GM21723 (cell line): ENCODE data around the gene CNOT6L.
A peak's percentile ranks its signal among the peaks of the same experiment; 100 is the strongest.
"Not testable (repeated sequence)": the region's sequence is repeated elsewhere in the genome, so short reads cannot be mapped to it uniquely, and the experiment has no call there.

ENCODE experiments used
- ATAC-seq: cut with Tn5 transposase; IDR thresholded peaks from one replicate; pipeline ENCODE4 v1.9.1; 2021; ENCODE audit warnings: mild to moderate bottlenecking, moderate library complexity; ENCODE audit not compliant: unreplicated experiment

Gene CNOT6L

DNA sequence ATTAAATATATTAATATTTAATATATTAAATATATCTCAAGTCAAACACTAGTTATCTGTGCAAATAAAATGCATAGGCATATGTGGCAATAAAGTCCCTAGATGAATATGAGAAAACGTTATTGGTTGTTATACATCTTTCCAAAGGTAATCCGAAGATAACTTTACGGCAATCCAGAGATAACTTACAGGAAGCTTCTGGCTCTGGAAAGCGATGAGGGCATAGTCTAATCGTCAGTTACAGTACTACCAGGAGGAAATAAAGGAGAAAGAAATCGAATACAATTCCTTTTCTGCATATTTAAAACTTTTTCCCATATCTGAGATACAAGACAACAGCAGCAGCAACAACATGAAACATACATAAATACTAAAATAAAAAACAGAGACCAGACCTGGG is 35.3 kb downstream of the CNOT6L start:
- no peak for ATAC-seq

DNA sequence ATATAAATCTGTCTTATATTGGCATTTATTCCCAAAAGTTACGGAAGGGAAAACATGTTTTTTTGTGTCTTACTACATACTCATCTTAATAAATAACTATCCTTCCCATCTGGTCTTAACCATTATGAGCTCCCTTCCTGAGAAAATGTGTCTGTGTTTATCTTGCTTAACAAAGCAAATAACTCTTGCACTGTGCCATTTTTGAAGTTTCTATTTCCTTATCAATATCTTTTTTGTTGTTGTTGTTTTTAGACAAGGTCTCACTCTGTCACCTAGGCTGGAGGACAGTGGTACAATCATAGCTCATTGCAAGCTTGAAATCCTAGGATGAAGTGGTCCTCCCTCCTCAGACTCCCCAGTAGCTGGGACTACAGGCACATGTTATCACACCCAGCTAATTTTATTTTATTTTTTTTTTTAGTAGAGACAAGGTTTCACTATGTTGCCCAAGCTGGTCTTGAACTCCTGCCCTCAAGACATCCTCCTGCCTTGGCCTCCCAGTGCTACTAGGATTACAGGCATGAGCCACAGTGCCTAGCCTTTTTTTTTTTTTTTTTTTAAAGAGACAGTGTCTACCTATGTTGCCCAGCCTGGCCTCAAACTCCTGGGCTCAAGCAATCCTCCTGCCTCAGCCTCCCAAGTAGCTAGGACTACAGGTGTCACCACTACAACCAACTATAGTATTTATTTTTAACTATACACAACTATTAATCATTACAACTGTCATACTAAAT is 36.9 kb downstream of the CNOT6L start:
- ATAC-seq = no peak

DNA sequence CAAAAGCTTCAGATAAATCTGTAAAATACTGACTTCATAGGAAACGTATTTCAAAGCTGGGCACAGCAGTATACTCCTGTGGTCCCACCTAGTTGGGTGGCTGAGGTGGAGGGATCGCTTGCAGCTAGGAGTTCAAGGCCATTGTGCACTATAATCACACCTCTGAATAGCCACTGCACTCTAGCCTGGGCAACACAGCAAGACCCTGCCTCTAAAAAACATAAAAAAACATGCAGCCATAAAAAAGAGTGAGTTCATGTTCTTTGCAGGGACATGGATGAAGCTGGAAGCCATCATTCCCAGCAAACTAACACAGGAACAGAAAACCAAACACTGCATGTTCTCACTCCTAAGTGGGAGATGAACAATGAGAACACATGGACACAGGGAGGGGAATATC is 38.4 kb downstream of the CNOT6L start:
- ATAC-seq = not testable (repeated sequence)

DNA sequence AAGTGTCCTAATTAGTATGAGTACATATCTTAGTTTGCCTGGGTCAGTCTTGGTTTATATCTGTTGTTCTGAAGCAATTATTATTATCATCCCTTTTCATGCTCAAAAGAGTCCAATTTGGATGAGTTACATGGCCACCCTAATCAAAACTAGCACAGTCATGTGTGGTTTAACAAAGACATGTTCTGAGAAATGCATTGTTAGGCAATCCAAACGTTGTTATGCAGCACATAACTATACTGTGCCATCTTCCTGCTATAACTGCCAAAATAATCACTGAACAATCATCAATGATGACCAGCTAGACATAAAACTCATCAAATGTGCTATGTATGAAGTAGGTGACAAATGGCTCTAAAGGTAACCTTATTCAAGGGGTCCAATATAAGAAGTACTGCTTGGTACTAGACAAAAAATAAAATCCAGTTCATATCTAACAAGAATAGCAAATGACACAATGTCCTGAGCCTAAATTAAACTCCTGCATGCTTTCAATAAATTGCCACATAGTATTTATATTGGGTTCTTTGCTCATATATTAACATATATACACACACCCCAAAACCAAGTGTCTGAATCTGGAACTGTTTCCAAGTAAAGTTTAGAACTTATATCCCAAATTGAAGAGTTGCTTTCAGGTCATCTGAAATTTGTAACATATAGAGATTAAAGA is 41.9 kb downstream of the CNOT6L start:
- ATAC-seq = no peak

DNA sequence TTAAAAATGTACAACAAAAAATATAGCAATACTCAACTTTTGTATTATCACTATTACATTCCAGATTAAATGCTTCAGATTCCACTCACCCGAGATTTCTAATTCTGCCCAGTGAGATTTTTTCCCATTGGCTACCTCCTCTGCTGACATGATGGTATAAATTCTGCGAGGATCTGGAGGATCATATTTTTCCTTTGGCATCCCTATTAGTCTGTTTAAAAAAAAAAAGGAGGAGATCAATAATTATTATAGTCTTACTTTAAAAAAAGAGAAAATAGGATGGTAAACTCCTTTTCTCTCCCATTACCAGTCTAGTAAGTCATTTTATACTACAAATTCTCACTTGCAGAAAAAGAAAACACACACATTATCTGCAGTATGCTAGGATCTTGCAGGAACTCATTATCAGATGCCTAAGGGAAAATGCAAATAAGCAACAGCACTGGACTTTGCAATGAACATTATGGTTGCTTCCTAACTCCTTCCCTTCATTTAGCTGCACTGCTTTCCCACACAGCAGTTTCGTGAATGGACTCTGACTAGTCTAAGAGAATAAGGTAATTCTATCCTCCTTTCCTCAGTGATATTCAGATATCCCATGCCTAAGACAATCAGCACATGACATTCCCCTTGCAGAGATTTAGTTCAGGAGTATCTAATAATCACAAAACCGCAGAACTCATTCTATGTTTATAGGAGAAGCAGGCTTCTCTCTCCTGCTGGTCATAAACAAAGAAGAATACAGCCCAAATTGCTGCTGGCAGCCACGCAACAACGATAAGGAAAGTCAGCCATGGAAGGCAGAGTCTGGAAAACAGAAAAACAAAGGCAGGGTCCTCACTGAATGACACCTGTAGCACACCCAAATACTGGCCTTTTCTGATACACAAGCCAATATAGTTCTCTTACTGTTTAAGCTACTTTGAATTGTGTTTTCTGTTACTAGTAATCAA is 42.7 kb downstream of the CNOT6L start:
- no peak for ATAC-seq

DNA sequence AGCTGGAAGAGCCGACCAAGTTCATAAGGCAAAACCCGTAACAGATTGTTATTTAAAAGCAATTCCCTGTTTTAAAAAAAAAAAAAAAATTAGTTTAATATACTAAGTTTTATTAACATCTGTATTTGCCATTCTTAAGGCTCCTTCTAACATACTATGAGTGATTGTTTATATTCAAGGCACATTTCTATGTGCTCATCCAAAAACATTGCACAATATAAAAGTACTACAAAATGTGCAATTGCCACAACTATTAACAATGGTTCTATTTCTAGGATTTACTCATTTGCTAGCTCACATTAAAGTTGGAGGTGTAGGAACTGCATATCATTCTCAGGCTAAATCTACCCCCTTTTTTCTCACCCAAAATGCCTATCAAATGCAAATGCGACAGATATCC is 46.1 kb downstream of the CNOT6L start:
- no peak for ATAC-seq

DNA sequence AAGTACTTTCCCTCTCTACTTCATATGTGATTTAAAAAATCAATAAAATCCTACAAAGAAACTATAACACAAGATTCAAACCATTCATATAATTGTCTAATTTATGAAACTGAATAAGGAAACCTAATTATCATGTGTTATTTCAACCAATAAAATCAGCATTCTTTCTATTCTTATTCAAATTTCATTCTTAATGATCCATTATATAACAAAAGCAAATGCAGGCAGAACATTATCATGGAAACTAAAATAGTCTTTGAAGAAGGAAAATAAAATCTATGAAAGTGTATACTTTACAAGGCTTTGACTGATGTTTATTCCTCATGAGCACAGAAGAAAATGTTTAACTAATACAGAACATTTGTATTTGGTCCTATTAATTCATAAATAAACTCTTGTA is 47.6 kb downstream of the CNOT6L start:
- no peak for ATAC-seq

DNA sequence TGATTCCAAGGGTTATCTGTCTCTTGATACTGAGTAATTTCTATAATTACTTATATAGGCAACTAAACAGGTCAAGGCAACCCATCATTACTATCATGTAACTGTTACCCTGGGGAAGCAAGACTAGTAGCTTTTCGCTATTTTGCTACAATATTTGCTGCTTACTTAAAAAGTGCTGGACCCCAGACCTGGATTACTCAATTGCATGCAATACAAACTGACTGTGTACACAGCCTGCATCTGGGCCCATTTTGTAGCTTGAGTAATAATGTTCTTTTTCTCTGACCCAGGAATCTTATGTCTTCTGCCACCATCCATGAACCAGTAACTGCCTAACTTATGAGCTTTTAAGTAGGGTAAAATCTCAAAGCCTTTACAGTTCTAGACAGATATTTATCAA is 53.4 kb downstream of the CNOT6L start:
- ATAC-seq = no peak

DNA sequence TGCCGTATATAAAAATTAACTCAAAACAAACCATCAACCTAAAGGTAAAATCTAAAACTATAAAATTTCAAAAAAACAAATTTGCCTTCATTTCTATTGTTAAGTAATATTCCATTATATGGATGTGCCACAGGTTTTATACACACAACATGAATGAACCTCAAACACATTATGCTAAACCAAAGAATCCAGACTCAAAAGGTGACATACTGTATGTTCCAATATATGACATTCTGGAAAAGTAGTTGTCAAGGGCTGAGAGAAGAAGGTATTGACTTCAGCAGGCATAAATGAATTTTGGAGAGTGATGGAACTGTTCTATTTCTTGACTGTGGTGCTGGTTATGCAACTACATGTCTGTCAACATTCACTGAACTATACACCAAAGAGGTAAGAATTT is 56.6 kb downstream of the CNOT6L start:
- ATAC-seq = no peak

DNA sequence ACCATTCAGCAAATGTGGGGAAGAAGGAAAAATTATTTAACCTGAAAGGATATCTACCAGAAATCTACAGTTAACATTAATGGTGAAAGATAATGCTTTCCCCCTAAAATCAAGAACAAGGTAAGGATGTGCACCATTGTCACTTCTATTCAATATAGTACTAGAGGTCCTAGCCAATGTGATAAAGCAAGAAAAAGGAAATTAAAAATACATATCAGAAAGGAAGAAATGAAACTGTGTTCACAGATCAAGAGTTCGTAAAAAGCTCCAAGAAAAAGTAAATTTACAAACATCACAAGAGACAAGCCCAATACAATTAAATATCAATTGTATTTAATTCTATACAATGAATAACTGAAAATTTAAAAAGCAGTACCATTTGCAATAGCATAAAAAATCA is 57.6 kb downstream of the CNOT6L start:
- ATAC-seq = no peak

DNA sequence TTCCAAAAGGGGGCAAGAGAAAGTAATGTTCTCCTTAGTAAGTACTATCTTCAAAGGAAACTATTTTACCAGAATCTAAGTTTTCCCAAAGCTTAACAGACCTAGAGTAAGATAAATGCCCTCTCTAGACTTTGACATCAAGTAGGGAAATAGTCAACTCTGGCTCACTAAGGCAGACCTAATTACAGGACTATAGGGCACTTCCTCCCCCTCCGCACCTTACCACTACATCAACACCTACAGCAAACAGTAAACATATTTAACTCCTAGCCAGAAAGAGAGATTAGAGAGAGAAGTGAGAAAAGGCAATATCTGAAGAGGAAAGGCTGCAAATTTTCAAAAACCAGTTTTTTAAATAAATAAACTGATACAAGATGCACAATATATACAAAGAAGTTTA is 60.4 kb downstream of the CNOT6L start:
- no peak for ATAC-seq

DNA sequence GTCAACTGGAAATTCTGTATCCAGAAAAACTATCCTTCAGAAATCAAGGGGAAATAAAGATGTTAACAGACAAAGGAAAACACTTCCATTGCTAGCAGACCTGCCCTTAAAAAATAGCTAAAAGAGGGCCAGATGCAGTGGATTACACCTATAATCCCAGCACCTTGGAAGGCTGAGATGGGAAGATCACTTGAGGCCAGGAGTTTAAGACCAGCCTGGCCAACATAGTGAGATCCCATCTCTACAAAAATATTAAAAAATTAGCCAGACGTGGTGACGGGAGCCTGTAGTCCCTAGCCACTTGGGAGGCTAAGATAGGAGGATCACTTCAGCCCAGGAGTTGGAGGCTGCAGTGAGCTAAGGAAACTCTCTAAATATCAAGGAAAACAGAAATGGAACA is 67.4 kb downstream of the CNOT6L start:
- no peak for ATAC-seq

DNA sequence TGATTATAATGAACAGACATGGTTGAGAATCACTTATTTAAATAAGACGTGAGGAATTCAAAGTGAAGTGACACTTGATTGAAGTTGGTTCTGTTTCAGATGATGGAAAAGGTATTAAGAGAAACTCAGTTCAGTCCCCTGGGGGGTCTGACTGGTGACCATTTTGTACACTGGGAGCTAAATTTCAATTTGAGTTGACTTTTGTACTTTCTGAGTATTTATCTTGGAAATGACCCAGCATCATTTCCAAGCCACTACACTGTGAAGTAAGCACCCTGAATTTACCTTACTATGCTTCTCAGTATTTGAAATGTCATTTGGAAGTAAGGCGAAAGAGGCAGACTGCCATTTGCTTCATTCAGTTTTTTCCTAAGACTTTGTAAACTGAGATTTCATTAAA is 73.4 kb downstream of the CNOT6L start:
- ATAC-seq = no peak

DNA sequence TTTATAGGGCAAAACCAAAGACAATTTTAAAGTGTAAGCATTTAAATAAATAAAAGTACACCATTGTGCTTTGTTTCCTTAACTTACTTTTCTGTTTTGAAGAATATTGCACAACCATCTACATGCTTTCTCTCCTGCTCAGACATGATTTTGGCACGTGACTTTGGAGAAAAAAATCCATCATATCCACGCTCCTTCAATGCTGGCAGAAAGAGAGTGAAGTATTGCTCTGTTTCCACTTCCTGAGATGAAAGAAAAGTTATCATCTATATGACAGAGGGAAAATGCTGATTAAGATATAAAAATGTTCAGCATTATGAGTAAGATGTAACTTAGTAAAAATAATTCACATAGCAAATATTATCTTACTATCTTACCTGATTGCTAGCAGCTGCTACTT is 77.1 kb downstream of the CNOT6L start:
- ATAC-seq = no peak

DNA sequence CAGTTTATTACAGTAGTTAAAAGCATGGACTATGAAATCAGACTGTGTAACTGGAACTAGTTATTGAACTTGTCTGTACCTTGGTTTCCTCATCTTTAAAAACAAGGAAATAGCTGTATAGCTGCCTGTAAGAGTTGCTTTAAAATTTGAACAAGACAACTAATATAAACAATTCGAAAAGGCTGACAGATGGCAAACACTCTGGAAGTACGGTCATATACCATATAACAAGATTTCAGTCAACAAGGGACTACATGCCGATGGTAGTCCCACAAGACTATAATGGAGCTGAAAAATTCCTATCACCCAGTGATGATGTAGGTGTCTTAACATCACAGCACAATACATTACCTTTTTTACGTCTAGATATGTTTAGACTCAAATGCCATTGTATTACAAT is 78.7 kb downstream of the CNOT6L start:
- ATAC-seq = no peak

DNA sequence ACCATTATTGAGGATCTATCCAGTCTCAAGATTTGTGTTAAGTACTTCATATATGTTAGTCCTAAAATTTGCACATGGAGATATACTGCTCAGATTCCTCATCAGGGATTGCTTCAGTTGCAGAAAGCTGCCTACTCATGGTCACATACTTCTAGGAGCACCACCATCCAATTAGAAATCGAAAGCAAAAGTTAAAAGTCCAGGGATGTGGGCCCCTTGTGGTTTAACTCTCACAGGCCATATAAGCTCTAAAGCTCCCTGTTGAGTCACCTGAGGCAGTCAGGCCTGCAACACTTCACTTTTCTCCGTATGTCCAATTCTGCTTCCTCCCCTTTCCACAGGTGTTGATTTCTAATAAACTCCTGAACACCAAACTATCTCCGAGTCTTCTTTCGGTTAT is 84.2 kb downstream of the CNOT6L start:
- peak; percentile 84 for ATAC-seq

DNA sequence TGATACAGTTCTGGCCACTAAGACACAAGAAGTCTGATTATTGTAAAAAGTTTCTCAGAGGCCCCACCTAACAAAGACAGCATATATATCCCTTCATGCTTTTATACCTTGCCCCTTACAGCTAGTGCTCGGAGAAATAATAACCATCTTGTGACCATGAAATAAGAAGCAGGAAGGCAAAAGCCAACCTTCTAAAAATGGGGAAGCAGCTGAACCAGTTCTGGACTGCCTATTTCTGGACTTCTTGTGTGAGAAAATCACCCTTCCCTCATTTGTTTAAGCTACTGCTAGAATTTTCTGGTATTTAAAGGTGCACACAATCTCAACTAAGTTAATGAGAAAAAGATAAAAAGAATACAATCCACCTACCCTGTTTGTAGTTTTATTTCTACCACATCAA is 87.5 kb downstream of the CNOT6L start:
- no peak for ATAC-seq

DNA sequence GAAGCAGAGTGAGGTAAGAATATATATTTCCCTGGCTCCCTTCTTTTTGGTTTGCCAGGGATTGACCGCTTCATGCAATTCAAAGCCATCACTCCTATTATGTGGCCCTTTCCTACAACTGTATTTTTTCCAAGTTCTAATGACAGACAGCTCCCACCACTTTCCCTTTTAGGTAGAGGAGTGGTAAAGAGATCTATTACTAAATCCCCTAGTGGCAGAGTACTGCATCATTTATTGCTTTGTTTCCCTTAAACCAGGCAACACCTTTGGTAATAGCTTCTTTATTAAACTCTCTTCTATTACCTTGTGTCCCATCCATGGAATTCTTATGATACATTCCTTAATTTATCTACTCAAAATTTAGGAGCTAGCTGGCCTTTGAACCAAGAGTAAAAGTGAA is 90.7 kb downstream of the CNOT6L start:
- no peak for ATAC-seq

DNA sequence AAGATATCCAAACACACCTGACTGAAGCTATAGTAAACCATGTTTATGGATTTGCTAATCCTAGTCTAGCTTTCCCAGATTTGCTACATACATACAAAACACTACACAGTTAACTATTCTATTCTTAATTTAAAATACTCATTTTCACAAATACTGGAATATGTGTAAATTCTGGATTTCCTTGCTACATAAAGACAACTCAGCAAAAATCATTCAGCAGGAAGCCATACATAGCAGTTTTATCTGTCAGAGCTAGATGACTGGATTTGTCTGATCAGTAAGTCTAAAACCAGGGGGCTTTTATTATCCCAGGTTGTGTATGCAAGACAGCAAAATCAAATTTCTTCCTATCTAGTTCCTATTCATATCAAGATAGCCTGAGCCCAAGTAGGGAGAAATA is 98.1 kb downstream of the CNOT6L start:
- ATAC-seq = no peak

DNA sequence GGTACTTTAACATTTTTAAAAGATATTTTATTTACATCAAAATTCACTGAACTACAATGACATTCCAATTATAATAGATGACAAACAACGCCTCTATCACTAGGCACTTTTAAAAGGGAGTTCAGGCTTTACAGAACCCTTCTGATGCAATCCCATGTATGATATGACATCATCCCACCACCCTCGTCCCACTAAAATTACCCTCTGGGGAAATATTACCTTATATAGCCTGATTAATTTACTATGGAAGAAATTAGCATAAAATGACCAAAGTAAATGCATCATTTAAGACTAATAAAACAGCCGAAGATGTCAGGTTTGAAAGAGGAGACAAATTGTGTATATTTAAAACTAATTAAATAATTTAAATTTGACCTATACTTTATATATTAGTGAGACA is 100.7 kb downstream of the CNOT6L start:
- not testable (repeated sequence) for ATAC-seq

DNA sequence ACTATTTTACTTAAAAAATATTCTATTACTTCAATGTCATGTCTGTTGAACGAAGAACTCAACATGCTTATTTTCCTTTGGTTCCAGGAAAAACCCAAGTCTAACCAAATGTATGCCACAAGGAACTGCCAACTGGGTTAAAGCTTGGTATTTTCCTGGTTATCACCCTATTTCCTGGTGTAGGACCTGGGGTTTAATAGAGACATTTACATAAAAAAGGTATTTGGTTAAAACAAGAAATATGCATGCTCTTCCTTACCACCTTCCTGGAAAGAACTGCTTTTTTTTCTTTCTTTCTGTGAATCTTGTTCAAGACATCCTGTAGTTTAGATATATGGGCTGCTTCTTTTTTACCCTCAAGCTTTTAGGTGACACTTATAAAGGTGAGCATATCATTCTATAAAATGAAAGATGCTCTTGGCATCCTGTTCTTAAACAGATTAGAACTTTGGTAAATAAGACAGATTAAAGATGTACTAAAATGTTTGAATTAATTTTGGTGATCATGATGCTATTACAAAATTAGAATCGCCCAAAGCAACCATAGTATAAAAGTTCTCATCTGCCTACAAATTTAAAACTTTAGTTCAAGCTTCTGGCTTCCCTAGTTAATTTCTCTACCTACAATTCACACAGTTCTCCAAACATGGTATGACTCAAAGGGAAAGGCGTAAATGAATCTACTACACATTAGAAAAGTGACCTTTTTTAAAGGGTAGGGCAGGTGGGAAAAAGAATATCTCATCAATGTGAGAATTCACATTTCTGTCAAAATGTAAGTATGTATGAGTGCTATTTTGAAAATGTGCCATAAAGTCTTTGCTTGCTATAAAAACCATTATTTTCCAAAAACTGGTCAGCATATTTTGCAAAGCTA is 103.5 kb downstream of the CNOT6L start:
- no peak for ATAC-seq
